ENCODE results near the gene GFPT2.

The GFPT2 gene

DNA sequence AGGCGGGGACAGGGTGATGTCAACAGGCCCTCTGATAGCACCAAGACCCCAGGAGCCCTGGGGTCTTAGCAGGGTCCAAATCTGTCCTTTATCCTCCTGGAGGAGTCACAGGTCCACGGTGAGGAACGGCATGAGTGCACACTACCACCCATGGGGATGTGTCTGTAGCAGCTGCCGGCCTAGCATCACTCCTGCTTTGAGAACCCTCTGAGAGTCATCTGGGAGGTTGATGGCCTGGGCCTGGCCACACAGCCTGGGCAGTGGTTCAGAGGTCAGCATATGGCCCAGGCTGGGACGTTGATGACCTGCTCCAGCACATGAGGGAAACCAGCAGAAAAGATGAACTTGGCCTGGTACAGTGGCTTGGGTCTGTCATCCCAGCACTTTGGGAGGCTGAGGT lies 1.8 kb upstream of the GFPT2 start:
- DNase-seq, result no peak
- in situ Hi-C loops (cut with MboI; ENCODE audit: low pct_unique_long_range_greater_than_20kb, low sequenced_read_pairs), result no loop called here

DNA sequence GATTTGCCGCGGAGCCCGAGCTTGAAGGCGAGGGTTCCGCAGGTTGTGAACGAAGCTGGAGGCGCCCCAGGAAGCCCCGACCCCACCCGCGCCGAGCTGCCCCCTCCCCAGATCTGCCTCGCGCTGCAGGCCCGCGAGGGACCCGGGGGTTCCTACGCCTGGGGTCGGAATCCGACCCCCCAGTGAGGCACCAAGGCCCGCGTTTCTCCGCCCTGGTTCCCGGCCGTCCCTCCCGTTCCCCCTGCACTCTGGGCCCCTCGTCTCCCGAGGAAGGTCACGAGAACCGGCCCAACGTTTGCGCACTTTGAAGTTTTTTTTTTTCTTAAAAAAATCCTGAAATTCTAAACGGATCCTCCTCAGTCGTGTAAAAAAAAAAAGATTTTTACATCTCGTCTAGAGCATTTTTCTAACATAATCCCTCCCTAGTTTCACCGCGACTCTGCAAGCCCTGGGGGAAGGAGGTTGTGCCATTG lies 880 bp upstream of the GFPT2 start:
- in situ Hi-C loops (cut with MboI; ENCODE audit: low pct_unique_long_range_greater_than_20kb, low sequenced_read_pairs), result no loop called here
- DNase-seq, result no peak

DNA sequence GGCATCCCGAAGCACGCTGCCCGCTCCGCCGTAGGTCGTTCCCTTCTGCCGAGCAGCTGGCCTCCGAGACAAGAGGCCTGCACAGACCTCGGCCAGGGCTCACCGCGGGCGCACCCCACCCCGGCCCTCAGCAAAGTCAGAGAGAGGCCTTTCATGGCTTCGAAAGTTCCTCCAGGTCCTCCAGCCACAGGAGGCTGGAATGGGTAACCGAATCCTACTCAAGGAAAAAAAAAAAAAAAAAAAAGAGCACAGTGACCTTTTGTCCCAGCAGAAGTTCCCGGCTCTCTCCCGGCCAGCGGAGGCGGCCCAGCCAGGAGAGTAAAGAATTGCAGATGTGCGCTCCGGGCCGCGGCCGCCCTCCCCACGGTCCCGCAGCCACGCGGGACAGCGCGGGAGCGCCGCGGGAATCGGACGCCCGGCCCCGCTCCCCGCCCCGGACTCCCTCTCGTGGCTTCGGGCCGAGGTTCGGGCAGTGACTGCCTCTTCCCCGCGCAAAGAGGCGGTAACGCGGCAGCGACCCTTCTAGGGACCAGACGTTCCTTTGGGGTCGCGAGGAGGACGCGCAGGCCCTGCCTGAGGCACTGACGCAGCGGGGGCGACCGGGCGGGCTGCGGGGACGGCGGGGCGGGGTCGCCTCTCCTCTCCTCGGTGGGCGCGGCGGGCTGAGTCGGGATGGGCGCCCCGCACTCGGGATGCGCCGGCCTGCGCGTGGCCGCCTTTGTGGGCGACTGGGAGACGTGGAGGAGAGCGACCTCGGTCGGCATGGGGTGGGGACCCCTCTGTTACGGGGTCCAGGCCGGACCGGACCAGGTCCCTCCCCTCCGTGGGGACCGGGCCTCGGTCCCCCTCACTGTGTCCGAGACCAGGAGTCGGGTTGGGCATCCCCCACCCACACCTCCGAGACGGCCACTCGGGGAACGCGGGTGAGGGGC lies 754 bp downstream of the GFPT2 start:
- DNase-seq, result no peak
- in situ Hi-C loops (cut with MboI; ENCODE audit: low pct_unique_long_range_greater_than_20kb, low sequenced_read_pairs), result no loop called here

DNA sequence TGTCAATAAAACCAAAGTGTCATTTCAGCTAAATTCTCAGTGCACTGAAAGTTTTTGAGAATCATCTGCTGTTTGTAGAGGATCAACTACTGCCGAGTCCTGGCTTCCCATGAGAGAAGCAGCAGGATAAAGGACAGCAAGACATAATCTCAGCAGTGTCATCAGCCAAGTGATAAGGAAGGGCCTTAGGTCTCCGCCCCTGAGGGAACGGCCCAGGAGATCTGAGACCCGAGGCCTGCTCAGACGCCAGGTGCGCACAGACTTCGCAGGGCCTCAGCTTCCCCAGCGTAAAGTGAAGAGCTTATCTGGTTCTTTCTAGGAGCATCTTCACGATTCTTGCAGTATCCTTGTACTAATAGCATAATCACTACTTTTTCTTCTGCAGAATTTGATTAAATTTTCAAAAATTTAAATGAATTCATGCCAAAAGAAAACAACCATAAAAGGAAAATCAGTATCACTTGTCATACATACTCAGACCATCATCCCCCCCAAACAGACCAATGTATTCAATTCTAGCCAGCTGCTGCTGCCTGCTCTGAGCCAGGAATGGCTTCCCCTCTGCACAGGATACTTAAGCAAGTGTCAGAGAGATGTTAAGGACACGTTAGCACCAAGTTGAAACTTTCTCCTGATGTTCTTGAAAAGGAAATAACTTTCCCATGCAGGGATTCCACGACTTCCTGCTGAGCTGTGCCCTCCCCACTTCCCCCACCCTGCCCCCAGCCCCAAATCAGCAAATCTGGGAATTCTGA lies 2.2 kb downstream of the GFPT2 start:
- DNase-seq, result no peak
- in situ Hi-C loops (cut with MboI; ENCODE audit: low pct_unique_long_range_greater_than_20kb, low sequenced_read_pairs), result no loop called here

DNA sequence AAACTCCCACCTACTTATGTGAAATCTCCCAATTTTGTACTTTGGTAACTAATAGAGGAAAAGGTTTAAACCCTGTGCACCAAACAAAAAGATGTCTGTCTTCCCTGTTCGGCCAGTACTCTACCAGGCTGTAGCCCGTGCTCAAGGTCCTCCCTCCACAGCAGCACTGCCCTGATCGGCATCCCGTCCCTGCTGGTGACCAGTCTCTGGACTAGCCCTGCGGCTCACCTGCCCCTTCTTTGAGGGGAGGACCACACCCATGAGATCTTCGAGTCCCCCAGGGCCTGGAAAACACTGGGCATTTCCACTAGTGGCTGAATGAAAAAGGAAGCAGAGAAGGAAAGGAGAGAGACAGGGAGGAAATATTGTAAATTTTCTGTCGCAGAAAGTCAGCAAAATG lies 2.8 kb downstream of the GFPT2 start:
- DNase-seq, result no peak
- in situ Hi-C loops (cut with MboI; ENCODE audit: low pct_unique_long_range_greater_than_20kb, low sequenced_read_pairs), result no loop called here

DNA sequence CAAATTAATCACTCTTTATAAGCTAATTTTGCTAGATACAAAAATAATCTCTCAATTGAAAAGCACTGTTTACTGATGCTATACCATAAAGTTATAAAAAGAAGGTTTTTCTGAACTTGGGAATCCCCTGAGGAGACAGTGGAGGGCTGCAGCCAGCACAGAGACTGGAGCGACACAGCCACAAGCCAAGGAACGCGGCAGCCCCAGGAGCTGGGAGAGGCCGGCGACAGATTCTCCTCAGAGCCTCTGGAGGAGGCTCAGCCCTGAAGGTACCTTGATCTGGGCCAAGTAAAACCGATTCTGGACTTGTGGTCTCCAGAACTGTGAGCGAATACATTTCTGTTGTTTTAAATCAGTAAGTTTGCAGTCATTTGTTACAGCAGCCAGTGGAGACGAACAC lies 3.7 kb downstream of the GFPT2 start:
- in situ Hi-C loops (cut with MboI; ENCODE audit: low pct_unique_long_range_greater_than_20kb, low sequenced_read_pairs), result no loop called here
- DNase-seq, result no peak

DNA sequence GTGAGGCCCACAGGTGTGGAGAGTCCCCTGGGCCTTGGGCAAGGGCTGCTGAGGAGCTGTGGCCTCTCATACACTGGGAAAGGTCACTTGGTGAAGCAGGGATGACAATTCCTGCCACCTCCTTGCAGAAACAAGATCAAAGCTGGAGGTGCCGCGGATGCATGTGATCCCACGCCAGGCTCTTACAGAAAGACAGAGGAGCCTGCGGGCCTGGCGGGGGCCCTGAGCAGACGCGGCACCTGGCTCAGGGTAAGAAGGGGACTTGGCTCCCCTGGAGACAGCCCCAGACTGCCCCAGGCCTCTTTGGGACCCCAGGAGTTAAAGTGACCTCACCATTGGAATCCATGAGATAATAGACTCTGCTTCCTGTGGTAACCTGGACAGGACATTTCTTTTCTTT lies 4.8 kb downstream of the GFPT2 start:
- no peak for DNase-seq
- in situ Hi-C loops (cut with MboI; ENCODE audit: low pct_unique_long_range_greater_than_20kb, low sequenced_read_pairs), result no loop called here

DNA sequence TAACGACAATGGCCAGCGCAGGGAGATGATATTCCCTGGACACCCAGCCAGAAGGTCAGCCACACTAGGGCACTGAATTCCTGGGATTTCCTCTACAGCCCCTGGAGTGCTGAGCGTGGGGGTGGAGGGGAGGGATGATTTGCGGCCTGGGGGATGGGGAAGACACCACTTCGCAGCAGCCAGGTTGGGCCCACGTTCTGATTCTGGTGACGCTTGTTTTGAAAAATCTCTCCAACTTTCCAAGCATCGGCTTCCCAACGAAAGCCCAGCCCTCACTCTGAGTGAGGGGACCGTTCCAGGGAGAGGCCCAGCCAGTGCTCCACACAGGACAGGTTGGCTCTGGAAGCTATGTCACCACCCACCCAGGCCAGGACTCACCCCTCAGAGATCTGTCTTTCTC lies 5.4 kb downstream of the GFPT2 start:
- no peak for DNase-seq
- in situ Hi-C loops (cut with MboI; ENCODE audit: low pct_unique_long_range_greater_than_20kb, low sequenced_read_pairs), result no loop called here

DNA sequence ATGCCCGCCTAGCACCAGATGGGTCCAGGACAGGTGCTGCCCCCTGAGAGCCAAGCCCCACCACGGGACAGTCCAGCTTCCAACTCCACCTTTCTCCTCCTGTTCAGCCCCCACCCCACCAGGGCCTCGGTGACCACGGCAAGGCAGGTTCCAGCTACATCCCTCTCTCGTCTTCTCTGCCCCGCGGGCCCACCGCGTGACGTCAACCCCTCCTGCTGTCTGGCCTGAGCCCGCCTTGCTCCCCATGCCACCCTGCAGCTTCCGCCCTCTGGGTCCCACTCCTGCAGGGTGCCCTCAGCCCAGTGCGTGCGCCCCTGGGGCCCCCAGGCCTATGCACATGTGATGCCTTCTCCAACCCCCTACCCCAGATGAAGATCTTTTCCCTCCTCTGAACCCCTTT lies 6.8 kb downstream of the GFPT2 start:
- no peak for DNase-seq
- in situ Hi-C loops (cut with MboI; ENCODE audit: low pct_unique_long_range_greater_than_20kb, low sequenced_read_pairs), result no loop called here

DNA sequence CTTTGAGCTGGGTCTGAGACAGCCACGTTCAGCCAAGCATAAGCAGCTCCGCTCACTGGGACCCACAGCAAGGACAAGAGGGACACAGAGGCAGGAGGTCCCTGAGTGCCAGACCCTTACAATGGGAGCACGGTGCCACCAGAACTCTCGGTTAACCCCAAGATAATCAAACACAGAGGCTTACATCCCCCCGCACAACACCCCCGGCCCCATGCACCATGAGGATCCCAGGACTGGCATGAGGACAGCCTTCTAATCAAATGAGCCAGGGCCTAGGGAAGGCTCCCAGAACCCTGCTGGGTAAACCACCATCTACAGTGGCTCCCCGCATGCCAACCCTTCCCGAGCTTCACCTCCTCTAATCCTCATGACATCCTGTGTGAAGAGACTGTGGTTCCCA lies 7.4 kb downstream of the GFPT2 start:
- in situ Hi-C loops (cut with MboI; ENCODE audit: low pct_unique_long_range_greater_than_20kb, low sequenced_read_pairs), result no loop called here
- DNase-seq, result no peak

DNA sequence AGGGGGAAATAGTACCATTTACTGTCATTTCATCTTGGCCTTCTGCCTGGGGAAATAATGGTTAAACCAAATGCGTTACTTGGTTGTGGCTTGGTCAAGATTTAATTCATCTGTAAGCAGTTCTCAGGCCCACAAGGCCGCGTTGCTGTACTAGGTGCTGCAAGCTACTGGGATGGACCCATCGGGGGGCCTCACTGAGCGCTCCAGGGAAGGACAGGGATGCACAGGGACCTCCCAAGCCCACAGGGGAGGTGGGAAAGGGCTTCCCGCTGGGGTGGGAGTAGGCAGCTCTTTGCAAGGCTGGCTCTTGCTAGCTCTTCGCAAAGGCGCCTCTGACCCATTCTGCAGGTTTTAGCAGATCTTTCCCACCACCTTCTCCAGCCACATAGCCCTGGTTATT lies 8.0 kb downstream of the GFPT2 start:
- no peak for DNase-seq
- in situ Hi-C loops (cut with MboI; ENCODE audit: low pct_unique_long_range_greater_than_20kb, low sequenced_read_pairs), result no loop called here

DNA sequence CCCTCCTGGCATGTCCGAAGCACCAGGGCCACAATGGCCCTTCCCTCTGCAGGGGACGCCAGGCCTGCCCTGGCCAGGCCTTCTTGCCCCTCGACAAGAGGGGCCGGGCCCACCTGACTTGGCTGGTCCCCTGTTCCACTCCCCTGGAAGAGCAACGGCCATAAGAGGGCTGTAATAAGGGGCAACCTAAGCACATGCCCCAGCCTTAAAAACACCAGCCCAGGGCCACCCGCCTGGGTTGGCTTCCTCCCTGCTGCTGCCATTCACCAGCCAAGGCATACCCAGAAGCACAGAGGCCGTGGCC lies 8.5 kb downstream of the GFPT2 start:
- in situ Hi-C loops (cut with MboI; ENCODE audit: low pct_unique_long_range_greater_than_20kb, low sequenced_read_pairs), result no loop called here
- no peak for DNase-seq

DNA sequence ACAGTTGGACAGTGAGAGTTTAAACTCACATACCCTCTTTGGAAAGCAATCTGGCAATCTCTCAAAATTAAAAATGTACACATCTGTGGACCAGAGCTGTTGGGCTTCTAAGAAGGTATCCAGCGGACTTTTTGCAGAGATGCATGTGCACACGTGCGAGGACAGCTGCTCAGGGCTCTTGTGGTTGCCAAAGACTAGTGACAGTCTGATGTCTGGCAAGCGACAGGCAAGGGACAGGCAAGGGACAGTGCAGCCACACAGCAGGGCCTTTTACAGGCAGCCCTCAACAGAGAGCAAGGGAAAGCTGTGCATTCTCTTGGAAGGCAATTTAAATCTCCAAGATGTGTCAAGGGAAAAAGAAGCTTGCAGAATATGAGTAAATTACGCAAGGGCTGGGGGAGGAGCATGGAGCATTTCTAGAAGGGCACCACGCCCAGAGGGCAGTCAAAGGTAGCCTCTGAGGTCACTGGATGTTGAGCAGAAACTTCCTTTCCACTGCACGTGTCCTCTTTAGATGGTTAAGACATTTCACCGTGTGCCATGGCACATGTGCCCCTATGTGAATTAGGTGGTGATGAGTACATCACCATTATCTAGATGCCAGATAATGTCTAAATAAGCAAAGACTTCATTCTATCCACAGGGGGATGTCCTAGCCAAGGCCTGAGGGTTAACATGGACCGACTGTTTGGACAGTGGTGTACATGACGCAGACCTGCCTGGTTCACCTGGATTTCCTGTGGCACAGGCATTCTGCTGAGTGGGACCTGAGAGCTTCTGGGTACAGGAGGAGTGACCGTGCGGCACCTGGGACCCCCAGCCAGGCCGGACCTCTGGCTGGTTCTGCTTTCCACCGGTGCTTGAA lies 9.1 kb downstream of the GFPT2 start:
- in situ Hi-C loops (cut with MboI; ENCODE audit: low pct_unique_long_range_greater_than_20kb, low sequenced_read_pairs), result no loop called here
- DNase-seq, result no peak

DNA sequence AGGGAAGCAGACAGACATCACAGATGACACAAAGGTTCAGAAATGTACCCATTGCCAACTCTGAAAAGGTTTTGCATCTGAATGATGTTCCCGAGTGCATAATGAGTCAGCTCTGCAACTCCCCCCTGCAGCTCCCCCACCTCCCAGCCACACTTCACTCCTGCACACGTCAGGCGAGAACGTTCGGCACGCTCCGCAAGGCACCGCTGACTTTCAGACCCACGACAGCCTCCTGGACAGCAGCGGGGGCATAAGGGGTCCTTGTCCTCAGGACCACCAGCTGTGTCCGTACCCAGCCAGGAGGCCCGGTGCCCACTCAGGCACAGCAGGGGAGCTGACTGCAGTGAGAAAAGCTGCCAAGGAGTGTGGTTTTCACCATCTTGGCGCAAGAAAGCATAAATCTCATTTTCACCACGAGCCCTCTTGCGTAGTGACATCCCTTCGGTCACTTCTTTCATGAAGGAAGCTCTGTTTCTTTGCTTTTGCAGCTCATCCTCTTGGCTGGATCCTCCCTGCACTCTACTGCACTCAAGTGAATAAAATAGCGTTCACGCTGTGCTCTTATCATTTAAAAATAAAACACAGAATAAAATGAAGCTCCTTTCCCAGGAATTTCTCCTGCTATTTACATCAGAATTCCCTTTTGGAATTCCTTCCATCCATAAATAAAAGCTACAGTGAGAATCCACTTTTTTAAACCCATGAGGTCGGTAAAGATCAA lies 9.9 kb downstream of the GFPT2 start:
- DNase-seq, result no peak
- in situ Hi-C loops (cut with MboI; ENCODE audit: low pct_unique_long_range_greater_than_20kb, low sequenced_read_pairs), result no loop called here

DNA sequence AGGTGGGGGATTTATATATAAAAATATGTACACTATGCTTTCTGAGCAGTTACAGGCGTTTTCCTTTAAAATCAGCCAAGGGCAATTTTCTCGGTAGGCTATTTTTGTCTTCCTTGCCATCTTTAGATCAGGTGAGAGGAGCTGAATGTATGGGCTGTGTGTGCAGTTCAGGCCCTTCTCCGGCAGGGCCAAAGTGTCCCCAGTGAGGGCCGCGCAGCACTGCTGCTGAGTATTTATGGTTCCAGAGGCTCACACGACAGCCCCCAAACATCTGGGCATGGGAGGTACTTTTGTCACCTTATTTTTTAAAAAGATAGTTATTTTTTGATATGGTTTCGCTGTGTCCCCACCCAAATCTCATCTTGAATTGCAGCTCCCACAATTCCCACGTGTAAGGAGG lies 11.5 kb downstream of the GFPT2 start:
- in situ Hi-C loops (cut with MboI; ENCODE audit: low pct_unique_long_range_greater_than_20kb, low sequenced_read_pairs), result no loop called here
- DNase-seq, result no peak

DNA sequence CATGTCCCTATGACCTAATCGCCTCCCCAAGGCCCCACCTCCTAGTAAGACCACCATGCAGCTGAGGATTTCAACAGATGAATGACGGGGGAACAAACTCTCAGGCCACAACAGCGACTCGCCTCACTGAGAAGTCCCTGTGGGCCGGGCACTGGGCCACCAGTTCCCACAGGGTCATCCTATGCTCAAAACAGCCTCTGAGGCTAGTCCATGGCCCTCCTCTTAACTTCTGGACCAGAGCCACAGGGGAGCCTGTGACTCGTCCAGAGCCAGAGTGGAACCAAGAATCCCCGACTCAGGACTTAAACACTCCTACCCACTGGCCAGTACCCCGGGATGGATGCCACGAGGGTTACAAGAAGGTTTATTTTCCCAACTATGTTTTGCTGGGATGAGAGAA lies 12.3 kb downstream of the GFPT2 start:
- DNase-seq, result no peak
- in situ Hi-C loops (cut with MboI; ENCODE audit: low pct_unique_long_range_greater_than_20kb, low sequenced_read_pairs), result no loop called here

DNA sequence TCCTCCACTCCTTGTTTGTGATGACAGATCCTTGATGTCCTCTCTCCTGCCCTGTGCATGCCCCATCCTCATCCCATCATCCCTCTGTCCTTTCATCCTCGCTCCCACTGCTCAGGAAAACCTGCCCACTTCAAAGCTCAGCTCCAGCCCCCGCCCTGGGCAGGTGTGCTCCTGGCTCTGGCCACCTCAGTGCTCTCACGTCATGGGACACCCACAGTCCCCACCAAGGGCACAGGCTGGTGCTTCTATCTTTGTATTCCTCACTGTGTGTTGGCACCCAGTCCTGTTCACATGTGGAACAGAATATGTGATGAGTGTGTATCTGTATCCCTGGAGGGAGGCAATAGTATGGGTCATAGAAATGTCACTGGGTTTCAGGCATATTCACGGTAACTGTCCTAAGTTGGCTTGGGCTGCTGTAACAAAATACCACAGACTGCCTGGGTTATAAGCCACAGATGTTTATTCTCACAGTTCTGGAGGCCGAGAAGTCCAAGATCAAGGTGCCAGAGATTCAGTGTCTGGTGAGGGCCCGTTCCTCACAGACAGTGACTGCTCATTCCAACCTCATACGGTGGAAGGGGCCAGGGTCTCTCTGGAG lies 13.5 kb downstream of the GFPT2 start:
- DNase-seq, result no peak
- in situ Hi-C loops (cut with MboI; ENCODE audit: low pct_unique_long_range_greater_than_20kb, low sequenced_read_pairs), result no loop called here

DNA sequence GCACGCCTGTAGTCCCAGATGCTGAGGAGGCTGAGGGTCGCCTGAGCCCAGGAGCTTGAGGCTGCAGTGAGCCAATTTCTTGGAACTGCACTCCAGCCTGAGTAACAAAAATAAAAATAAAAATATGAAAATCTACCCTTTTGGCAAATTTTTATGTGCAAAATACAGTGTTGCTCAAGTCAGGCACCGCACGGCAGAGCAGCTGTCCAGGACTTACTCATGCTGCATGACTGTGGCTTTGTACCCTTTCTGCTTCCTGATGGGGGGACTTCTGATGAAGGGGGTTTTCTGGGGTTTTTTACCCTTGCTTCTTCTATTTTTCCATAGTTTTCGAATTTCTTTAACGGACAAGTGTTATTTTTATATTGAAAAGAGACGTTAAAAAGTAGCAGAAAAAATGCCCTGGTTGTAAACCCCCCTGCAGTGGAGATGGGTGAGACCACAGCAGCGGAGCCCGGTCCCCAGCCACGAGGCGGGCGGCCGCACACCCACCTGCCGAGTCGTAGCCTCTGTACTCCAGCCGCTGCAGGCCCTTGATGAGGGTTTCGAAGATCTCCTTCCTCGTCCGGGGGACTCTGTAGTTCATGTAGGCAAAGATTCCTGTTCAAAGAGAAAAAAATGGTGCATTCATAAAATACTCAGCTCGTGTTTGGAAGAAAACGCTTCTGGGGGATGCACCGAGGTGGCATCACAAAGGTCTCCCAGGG lies 15.0 kb downstream of the GFPT2 start:
- DNase-seq, result no peak
- in situ Hi-C loops (cut with MboI; ENCODE audit: low pct_unique_long_range_greater_than_20kb, low sequenced_read_pairs), result no loop called here
